MM.1S (cell line): ENCODE results near the gene PRSS12.
A peak's percentile ranks its signal among the peaks of the same experiment; 100 is the strongest.

ENCODE experiments used
- DNase-seq: peaks from one replicate; pipeline ENCODE4 v3.0.0-alpha.2; 2015
- H2AFZ ChIP-seq: fragments of 300-600 bp; sonication (generic); 2 replicates; pipeline ENCODE4 v1.6.0; 2016; ENCODE audit warnings: antibody characterized with exemption, low read length
- H3F3A ChIP-seq: fragments of 300-600 bp; sonication (generic); 2 replicates; pipeline ENCODE4 v1.6.1; 2016; ENCODE audit warnings: mild to moderate bottlenecking, antibody characterized with exemption, low read length, moderate library complexity, mixed read lengths; ENCODE audit not compliant: insufficient read depth
- H3K27ac ChIP-seq: fragments of 300-600 bp; sonication (generic); 2 replicates; pipeline ENCODE4 v1.5.1; 2016; ENCODE audit warnings: mild to moderate bottlenecking, low read length
- H3K27me3 ChIP-seq: fragments of 300-600 bp; sonication (generic); replicated peaks from 2 replicates; pipeline ENCODE4 v1.6.0; 2016; ENCODE audit warnings: low read length; ENCODE audit not compliant: insufficient read depth
- H3K36me3 ChIP-seq: fragments of 300-600 bp; sonication (generic); replicated peaks from 2 replicates; pipeline ENCODE4 v1.6.1; 2016; ENCODE audit warnings: mild to moderate bottlenecking, low read length, mixed read lengths; ENCODE audit not compliant: insufficient read depth
- H3K4me1 ChIP-seq: fragments of 300-600 bp; sonication (generic); 2 replicates; pipeline ENCODE4 v1.6.1; 2016; ENCODE audit warnings: low read length, mixed read lengths
- H3K4me2 ChIP-seq: fragments of 300-600 bp; sonication (generic); 2 replicates; pipeline ENCODE4 v1.6.0; 2016; ENCODE audit warnings: low read depth, low read length
- H3K4me3 ChIP-seq: fragments of 300-600 bp; sonication (generic); 2 replicates; pipeline ENCODE4 v1.5.1; 2016; ENCODE audit warnings: low read length, mixed read lengths
- H3K79me2 ChIP-seq: fragments of 300-600 bp; sonication (generic); 2 replicates; pipeline ENCODE4 v1.6.1; 2016; ENCODE audit warnings: mixed run types, low read length, mixed read lengths
- H3K9ac ChIP-seq: fragments of 300-600 bp; sonication (generic); 2 replicates; pipeline ENCODE4 v1.6.1; 2016; ENCODE audit warnings: low read length, mixed read lengths
- H3K9me2 ChIP-seq: fragments of 300-600 bp; sonication (generic); replicated peaks from 2 replicates; pipeline ENCODE4 v1.6.1; 2016; ENCODE audit warnings: mild to moderate bottlenecking, low read length, mixed read lengths; ENCODE audit not compliant: insufficient read depth
- H3K9me3 ChIP-seq: fragments of 300-600 bp; sonication (generic); replicated peaks from 2 replicates; pipeline ENCODE4 v1.6.1; 2016; ENCODE audit warnings: mild to moderate bottlenecking, low read length, mixed read lengths; ENCODE audit not compliant: insufficient read depth
- H4K20me1 ChIP-seq: fragments of 300-600 bp; sonication (generic); 2 replicates; pipeline ENCODE4 v1.6.1; 2016; ENCODE audit warnings: mild to moderate bottlenecking, low read length, moderate library complexity, mixed read lengths; ENCODE audit not compliant: insufficient read depth
- CTCF ChIP-seq: fragments of 300-600 bp; sonication (generic); IDR thresholded peaks from 2 replicates; pipeline ENCODE4 v1.5.1; 2016; ENCODE audit warnings: antibody characterized with exemption, low read length, mixed read lengths
- EZH2 ChIP-seq: fragments of 300-600 bp; sonication (generic); optimal IDR thresholded peaks from 2 replicates; pipeline ENCODE3; 2017; ENCODE audit warnings: low read depth, mild to moderate bottlenecking, antibody characterized with exemption, low read length, mixed read lengths
- EZH2phosphoT487 ChIP-seq: fragments of 300-600 bp; sonication (generic); IDR thresholded peaks from 2 replicates; pipeline ENCODE4 v1.6.1; 2018; ENCODE audit warnings: antibody characterized with exemption, low read length

Gene PRSS12

GRCh38 chr4:118279328-118279727, 73.5 kb downstream of the PRSS12 start:
- peak overlapping the region; percentile 98 for H3K4me3 ChIP-seq
- no peak overlapping the region for H2AFZ ChIP-seq
- no peak for DNase-seq
- H3K4me2 ChIP-seq = peak overlapping the region; percentile 74
- peaks cover 21% of the 10 kb centered on the region for H3K4me1 ChIP-seq
- H3K9me3 ChIP-seq = no peaks in the 10 kb centered on the region
- peaks cover 20% of the 10 kb centered on the region for H3K79me2 ChIP-seq
- H3K9ac ChIP-seq = peak overlapping the region; percentile 98
- H3K36me3 ChIP-seq = no peaks in the 10 kb centered on the region; the same call in none of the 2 replicates
- 0 out of 2 replicates have a peak, but pooled peaks cover 5% of the 10 kb centered on the region for H4K20me1 ChIP-seq
- TF ChIP-seq EZH2phosphoT487 = no peak
- TF ChIP-seq CTCF = no peak
- no peak for TF ChIP-seq EZH2
- H3K27me3 ChIP-seq = no peaks in the 10 kb centered on the region
- H3K27ac ChIP-seq = peak overlapping the region; percentile 84
- no peaks in the 10 kb centered on the region for H3K9me2 ChIP-seq
- H3F3A ChIP-seq = peaks cover 64% of the 10 kb centered on the region

- H3K4me3 ChIP-seq = peak overlapping the region; percentile 98
- no peaks in the 10 kb centered on the region for H3K9me2 ChIP-seq
- H3K27me3 ChIP-seq = no peaks in the 10 kb centered on the region
- no peaks in the 10 kb centered on the region; the same call in none of the 2 replicates for H3K36me3 ChIP-seq
- TF ChIP-seq EZH2 (no peak), CTCF (no peak), EZH2phosphoT487 (no peak)
- peak; percentile 99 for DNase-seq
- H3K27ac ChIP-seq = peak overlapping the region; percentile 84
- H3F3A ChIP-seq = peaks cover 61% of the 10 kb centered on the region
- peak overlapping the region; percentile 74 for H3K4me2 ChIP-seq
- peaks cover 26% of the 10 kb centered on the region for H3K4me1 ChIP-seq
- H3K9me3 ChIP-seq = no peaks in the 10 kb centered on the region
- peaks cover 20% of the 10 kb centered on the region for H3K79me2 ChIP-seq
- peak overlapping the region; percentile 7; the same call in 1 of the 2 replicates for H2AFZ ChIP-seq
- H3K9ac ChIP-seq = peak overlapping the region; percentile 98
- H4K20me1 ChIP-seq = 0 out of 2 replicates have a peak, but pooled peaks cover 5% of the 10 kb centered on the region
These were observed 74.1 kb downstream of the PRSS12 start for GRCh38 chr4:118278473-118279274.

GRCh38 chr4:118277243-118277642, 75.6 kb downstream of the PRSS12 start:
- Histone ChIP-seq H3K4me2 (no peak overlapping the region), H3K27ac (no peak overlapping the region), H3K4me1 (peaks cover 28% of the 10 kb centered on the region), H3K79me2 (peaks cover 20% of the 10 kb centered on the region), H3K27me3 (no peaks in the 10 kb centered on the region), H3K4me3 (no peak overlapping the region), H2AFZ (no peak overlapping the region), H3F3A (peaks cover 52% of the 10 kb centered on the region), H3K36me3 (no peaks in the 10 kb centered on the region; the same call in none of the 2 replicates), H3K9ac (no peak overlapping the region), H3K9me2 (no peaks in the 10 kb centered on the region), H3K9me3 (no peaks in the 10 kb centered on the region), H4K20me1 (0 out of 2 replicates have a peak, but pooled peaks cover 5% of the 10 kb centered on the region)
- no peak for DNase-seq
- no peak for TF ChIP-seq EZH2phosphoT487
- TF ChIP-seq CTCF = no peak
- no peak for TF ChIP-seq EZH2
